Choroid plexus epithelial cell (primary cell): Measurements from ENCODE around the gene GPR142.

ENCODE experiments used
- DNase-seq: peaks from one replicate; pipeline ENCODE4 v3.0.0-alpha.2; 2010; ENCODE audit warnings: low read depth
- H3K4me3 ChIP-seq: 2 replicates; pipeline ENCODE4 v1.5.1; 2011; ENCODE audit warnings: low read depth, mild to moderate bottlenecking, control low read depth, low read length, moderate library complexity
- CTCF ChIP-seq: conservative IDR thresholded peaks from 2 replicates; pipeline ENCODE4 v1.5.1; 2011; ENCODE audit warnings: low read depth, mild to moderate bottlenecking, control low read depth, inconsistent platforms, low read length, moderate library complexity

Gene GPR142

GRCh38 chr17:74407384-74407783 is 40.1 kb downstream of the GPR142 start:
- no peak for TF ChIP-seq CTCF
- H3K4me3 ChIP-seq, result no peak overlapping the region
- no peak for DNase-seq

GRCh38 chr17:74408262-74408661 is 41.0 kb downstream of the GPR142 start:
- no peak for TF ChIP-seq CTCF
- DNase-seq, result peak; percentile 14
- H3K4me3 ChIP-seq, result no peak overlapping the region

GRCh38 chr17:74408815-74409214 is 41.5 kb downstream of the GPR142 start:
- no peak for DNase-seq
- no peak overlapping the region for H3K4me3 ChIP-seq
- TF ChIP-seq CTCF, result no peak

GRCh38 chr17:74410001-74410443 is 42.7 kb downstream of the GPR142 start:
- no peak for DNase-seq
- H3K4me3 ChIP-seq, result no peak overlapping the region
- TF ChIP-seq CTCF, result no peak

GRCh38 chr17:74412581-74412980 is 45.3 kb downstream of the GPR142 start:
- no peak for TF ChIP-seq CTCF
- no peak overlapping the region for H3K4me3 ChIP-seq
- no peak for DNase-seq

GRCh38 chr17:74413491-74413890 is 46.2 kb downstream of the GPR142 start:
- DNase-seq, result no peak
- TF ChIP-seq CTCF, result no peak
- H3K4me3 ChIP-seq, result no peak overlapping the region

- no peak for DNase-seq
- H3K4me3 ChIP-seq, result no peak overlapping the region
- TF ChIP-seq CTCF, result no peak
Measured at GRCh38 chr17:74414510-74414909, 47.2 kb downstream of the GPR142 start.
